Uterus (tissue), 4 donors: ENCODE measurements around the gene ITGA11. TPM values are rescaled to one million over a fixed set of nuclear protein-coding genes. Genes with fewer than 3 reads are reported as not detected.

Experiments
- DNase-seq, 2 donors: peaks; one replicate each; pipeline ENCODE4 v3.0.0-alpha.2; 2019 to 2020
- H3K27ac ChIP-seq, 2 donors: fragments of 200-600 bp; sonication (generic); 1 replicate in 1 of 2; 2 replicates in 1 of 2; pipeline ENCODE4 v1.5.1; 2016 to 2018
- H3K27me3 ChIP-seq, 2 donors: fragments of 200-600 bp; sonication (generic); one replicate each; pipeline ENCODE4 v1.5.1; 2018 to 2019; ENCODE audit warnings: control low read depth in 1 of 2
- H3K36me3 ChIP-seq, 2 donors: fragments of 200-600 bp; sonication (generic); one replicate each; pipeline ENCODE4 v1.5.1; 2019; ENCODE audit warnings: control low read depth in 1 of 2
- H3K4me1 ChIP-seq, 2 donors: fragments of 200-600 bp; sonication (generic); one replicate each; pipeline ENCODE4 v1.5.1; 2018 to 2019; ENCODE audit warnings: control low read depth in 1 of 2
- H3K4me3 ChIP-seq, 2 donors: fragments of 200-600 bp; sonication (generic); 1 replicate in 1 of 2; 2 replicates in 1 of 2; pipeline ENCODE4 v1.5.1; 2018 to 2019; ENCODE audit warnings: mild to moderate bottlenecking in 1 of 2
- H3K9me3 ChIP-seq, 2 donors: fragments of 200-600 bp; sonication (generic); one replicate each; pipeline ENCODE4 v1.5.1; 2019; ENCODE audit warnings: control low read depth in 1 of 2
- POLR2A ChIP-seq, 2 donors: fragments of 450-650 bp; IDR thresholded peaks; one replicate each; pipeline ENCODE4 v1.6.1; 2016; ENCODE audit warnings: antibody characterized with exemption in 2 of 2, mild to moderate bottlenecking in 1 of 2, moderate library complexity in 1 of 2
- intact Hi-C: fragments of 100-400 bp; cut with DNase I; formaldehyde crosslinking; loops from one replicate; pipeline ENCODE4 v1.15.1; 2023; ENCODE audit warnings: low total_unique reads
- total RNA-seq, 4 donors: library from RNA; depleted of rRNA in 3 of 4; stranded (reverse); fragments of >200 nt in 3 of 4; gene quantifications; one replicate each; pipeline versions ENCODE4 v1.1.0 to v1.2.4, GENCODE V29; 2014 to 2023
- TF ChIP-seq, protein P1 (sequence below), 4 experiments: fragments of 200-600 bp in 2 of 4; fragments of 450-650 bp in 2 of 4; sonication (generic) in 2 of 4; IDR thresholded peaks; one replicate each; pipeline ENCODE4 v1.5.1; 2016 to 2019; ENCODE audit warnings: antibody characterized with exemption in 4 of 4, mild to moderate bottlenecking in 2 of 4, moderate library complexity in 1 of 4
- donor health status: DM: yes; HTN: yes; CAD: no.

The ITGA11 gene
- total RNA-seq, 4 donors from 2014 or later: 37.3 to 106 (median 61.1) TPM

DNA sequence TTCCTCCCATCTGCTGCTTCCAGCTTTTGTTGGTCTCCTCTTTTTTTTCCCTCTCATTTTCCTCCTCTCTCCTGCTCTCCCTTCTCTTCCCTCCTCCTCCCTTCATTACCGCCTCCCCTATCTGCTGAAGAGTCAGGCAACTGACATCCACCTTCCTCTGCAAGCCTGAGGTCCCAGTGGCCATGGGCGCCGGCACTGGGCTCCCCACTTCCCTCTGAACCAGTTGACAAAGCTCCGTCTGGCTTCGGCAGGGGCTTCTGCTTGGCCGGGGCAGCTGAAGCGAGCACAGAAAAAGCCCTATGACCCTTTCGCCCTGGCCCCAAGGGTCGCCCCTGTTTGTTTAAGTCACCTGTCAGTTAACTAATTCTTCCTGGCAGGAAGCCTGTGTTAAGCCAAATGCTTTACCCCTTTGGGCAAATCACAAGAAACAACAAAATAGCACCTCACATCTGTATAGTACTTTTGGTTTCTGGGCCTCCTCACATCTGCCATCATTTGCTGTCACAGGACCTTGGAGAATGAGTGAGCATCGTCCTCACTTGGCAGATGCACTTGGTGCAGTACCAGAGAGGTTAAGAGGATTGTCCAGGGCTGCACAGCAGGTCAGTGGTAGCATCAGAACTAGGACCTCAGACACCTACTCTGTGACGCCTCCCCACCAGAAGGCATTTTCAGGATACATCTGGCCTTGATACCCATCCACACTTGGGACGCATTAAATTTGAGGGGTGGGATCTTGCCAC, 27.7 kb downstream of the ITGA11 start:
- no peaks in the 10 kb centered on the region for H3K9me3 ChIP-seq
- no peaks in the 10 kb centered on the region for H3K36me3 ChIP-seq
- H3K4me1 ChIP-seq: peaks cover 10% of the 10 kb centered on the region in 2 donors
- peak overlapping the region; percentile 92 to 95 for H3K27ac ChIP-seq
- peak; percentile 15 to 19 for DNase-seq
- intact Hi-C loops: no loop called here
- H3K27me3 ChIP-seq: no peaks in the 10 kb centered on the region
- TF ChIP-seq, protein P1, sequence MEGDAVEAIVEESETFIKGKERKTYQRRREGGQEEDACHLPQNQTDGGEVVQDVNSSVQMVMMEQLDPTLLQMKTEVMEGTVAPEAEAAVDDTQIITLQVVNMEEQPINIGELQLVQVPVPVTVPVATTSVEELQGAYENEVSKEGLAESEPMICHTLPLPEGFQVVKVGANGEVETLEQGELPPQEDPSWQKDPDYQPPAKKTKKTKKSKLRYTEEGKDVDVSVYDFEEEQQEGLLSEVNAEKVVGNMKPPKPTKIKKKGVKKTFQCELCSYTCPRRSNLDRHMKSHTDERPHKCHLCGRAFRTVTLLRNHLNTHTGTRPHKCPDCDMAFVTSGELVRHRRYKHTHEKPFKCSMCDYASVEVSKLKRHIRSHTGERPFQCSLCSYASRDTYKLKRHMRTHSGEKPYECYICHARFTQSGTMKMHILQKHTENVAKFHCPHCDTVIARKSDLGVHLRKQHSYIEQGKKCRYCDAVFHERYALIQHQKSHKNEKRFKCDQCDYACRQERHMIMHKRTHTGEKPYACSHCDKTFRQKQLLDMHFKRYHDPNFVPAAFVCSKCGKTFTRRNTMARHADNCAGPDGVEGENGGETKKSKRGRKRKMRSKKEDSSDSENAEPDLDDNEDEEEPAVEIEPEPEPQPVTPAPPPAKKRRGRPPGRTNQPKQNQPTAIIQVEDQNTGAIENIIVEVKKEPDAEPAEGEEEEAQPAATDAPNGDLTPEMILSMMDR (IDR thresholded peaks at IDR 0.05): no peak
- no peak for TF ChIP-seq POLR2A (IDR thresholded peaks at IDR 0.05)
- H3K4me3 ChIP-seq: no peak overlapping the region

GRCh38 chr15:68403161-68403941, 28.6 kb downstream of the ITGA11 start:
- no peaks in the 10 kb centered on the region for H3K27me3 ChIP-seq
- TF ChIP-seq, protein P1 (IDR thresholded peaks at IDR 0.05): no peak
- no peak for TF ChIP-seq POLR2A (IDR thresholded peaks at IDR 0.05)
- DNase-seq: peak; percentile 9 to 15
- intact Hi-C loops: no loop called here
- no peaks in the 10 kb centered on the region for H3K9me3 ChIP-seq
- H3K4me3 ChIP-seq: no peak overlapping the region
- H3K4me1 ChIP-seq: peaks cover 2 to 8% of the 10 kb centered on the region in 2 donors
- H3K27ac ChIP-seq: peak overlapping the region; percentile 92 to 95
- H3K36me3 ChIP-seq: no peaks in the 10 kb centered on the region

GRCh38 chr15:68402432-68403160, 29.4 kb downstream of the ITGA11 start:
- intact Hi-C loops: no loop called here

GRCh38 chr15:68401496-68402431, 30.2 kb downstream of the ITGA11 start:
- DNase-seq: peak; percentile 11
- intact Hi-C loops: no loop called here
- peak overlapping the region; percentile 92 to 95 for H3K27ac ChIP-seq
- no peaks in the 10 kb centered on the region for H3K4me1 ChIP-seq
- H3K9me3 ChIP-seq: no peaks in the 10 kb centered on the region
- no peaks in the 10 kb centered on the region for H3K36me3 ChIP-seq
- H3K4me3 ChIP-seq: no peak overlapping the region
- TF ChIP-seq POLR2A (IDR thresholded peaks at IDR 0.05): no peak
- TF ChIP-seq, protein P1 (IDR thresholded peaks at IDR 0.05): no peak
- H3K27me3 ChIP-seq: no peaks in the 10 kb centered on the region

More at GRCh38 chr15:68402432-68403160, 29.4 kb downstream of the ITGA11 start:
- peak; percentile 11 to 27 for DNase-seq
- no peaks in the 10 kb centered on the region for H3K27me3 ChIP-seq
- peaks cover 0 to under 1% of the 10 kb centered on the region in 2 donors for H3K4me1 ChIP-seq
- no peaks in the 10 kb centered on the region for H3K9me3 ChIP-seq
- peak overlapping the region; percentile 92 to 95 for H3K27ac ChIP-seq
- no peaks in the 10 kb centered on the region for H3K36me3 ChIP-seq
- H3K4me3 ChIP-seq: no peak overlapping the region
- TF ChIP-seq, protein P1 (IDR thresholded peaks at IDR 0.05): no peak
- TF ChIP-seq POLR2A (IDR thresholded peaks at IDR 0.05): no peak
